Neural progenitor cell (in vitro differentiated cells): ENCODE data around the gene TOPORS.

ENCODE experiments used
- CTCF ChIP-seq: fragments of 200-600 bp; sonication (generic); IDR thresholded peaks from 2 replicates; pipeline ENCODE4 v1.5.1; 2017; ENCODE audit warnings: antibody characterized with exemption, mild to moderate bottlenecking
- EZH2 ChIP-seq: fragments of 200-600 bp; sonication (generic); IDR thresholded peaks from 2 replicates; pipeline ENCODE4 v1.6.1; 2017; ENCODE audit warnings: antibody characterized with exemption, mild to moderate bottlenecking, moderate library complexity
- EZH2phosphoT487 ChIP-seq: fragments of 200-600 bp; sonication (generic); IDR thresholded peaks from 2 replicates; pipeline ENCODE4 v1.6.1; 2017; ENCODE audit warnings: antibody characterized with exemption

- TF ChIP-seq CTCF = no peak
- TF ChIP-seq EZH2phosphoT487 = no peak
- no peak for TF ChIP-seq EZH2
These were observed 32.4 kb upstream of the TOPORS start for GRCh38 chr9:32584784-32585183.
